Small intestine (tissue), 7 donors: ENCODE results near the gene RALY. TPM values are rescaled to one million over a fixed set of nuclear protein-coding genes. Genes with fewer than 3 reads are reported as not detected.

Source experiments
- DNase-seq, 2 donors: peaks; one replicate each; pipeline versions ENCODE4 v3.0.0 to v3.0.0-alpha.2; 2013
- FAIRE-seq: peaks from 2 replicates; lab custom pipeline; 2012; peaks lifted over from hg19 to GRCh38; lab: Jason Lieb, UNC
- H3K27ac ChIP-seq, 3 donors: one replicate each; pipeline ENCODE4 v1.5.1; 2013; ENCODE audit warnings: low read length in 2 of 3, mild to moderate bottlenecking in 2 of 3, control low read depth in 1 of 3, inconsistent platforms in 1 of 3, low read depth in 1 of 3, moderate library complexity in 1 of 3
- H3K27me3 ChIP-seq, 3 donors: one replicate each; pipeline ENCODE4 v1.6.1; 2013; ENCODE audit warnings: low read length in 3 of 3, inconsistent platforms in 1 of 3; ENCODE audit not compliant: control insufficient read depth in 3 of 3, insufficient read depth in 3 of 3
- H3K36me3 ChIP-seq, 3 donors: one replicate each; pipeline ENCODE4 v1.6.1; 2013; ENCODE audit warnings: low read length in 3 of 3, inconsistent platforms in 1 of 3, low read depth in 1 of 3, mild to moderate bottlenecking in 1 of 3, moderate library complexity in 1 of 3; ENCODE audit not compliant: control insufficient read depth in 3 of 3, insufficient read depth in 2 of 3
- H3K4me1 ChIP-seq, 3 donors: one replicate each; pipeline ENCODE4 v1.6.1; 2013; ENCODE audit warnings: low read length in 2 of 3, inconsistent platforms in 1 of 3, low read depth in 1 of 3, mild to moderate bottlenecking in 1 of 3, moderate library complexity in 1 of 3; ENCODE audit not compliant: control insufficient read depth in 3 of 3, insufficient read depth in 2 of 3
- H3K4me3 ChIP-seq, 3 donors: one replicate each; pipeline ENCODE4 v1.5.1; 2013; ENCODE audit warnings: low read length in 3 of 3, control low read depth in 1 of 3, inconsistent platforms in 1 of 3, low read depth in 1 of 3, mild to moderate bottlenecking in 1 of 3, moderate library complexity in 1 of 3
- H3K9me3 ChIP-seq, 2 donors: one replicate each; pipeline ENCODE4 v1.6.1; 2013; ENCODE audit warnings: low read depth in 1 of 2, low read length in 1 of 2; ENCODE audit not compliant: control insufficient read depth in 2 of 2, insufficient read depth in 1 of 2
- WGBS, 3 donors: extraction: QIAGEN DNeasy Blood & Tissue Kit; methylation state at CpG; one replicate each; pipeline ENCODE4 v1.1.7; 2013; 5-methylcytosine and 5-hydroxymethylcytosine counted together
- polyA plus RNA-seq, 4 donors: library from polyadenylated mRNA; stranded (reverse) in 3 of 4; unstranded in 1 of 4; fragments of 200-250 nt in 3 of 4; fragments of 120-200 nt in 1 of 4; gene quantifications; one replicate each; pipeline versions ENCODE4 v1.2.1 to v1.2.3, GENCODE V29; 2013
- donor health status: healthy with polysubstance abuse.
- donor health status: control.
- donor health status: control.
- donor health status: Bipolar disorder and iron deficiency.
- donor health status: healthy.

Gene RALY
- polyA plus RNA-seq, 4 donors, result 108 to 166 (median 145) TPM

- H3K4me1 ChIP-seq, result peaks cover 5 to 33% (median 32%) of the 10 kb centered on the region in 3 donors
- peaks cover 0 to 13% (median 2%) of the 10 kb centered on the region in 3 donors for H3K36me3 ChIP-seq
- WGBS, 3 donors, result 89 to 97% (median 93%) methylated on average over 1 of the region's 1 CpG
- no peaks in the 10 kb centered on the region for H3K9me3 ChIP-seq
- no peaks in the 10 kb centered on the region for H3K27me3 ChIP-seq
- DNase-seq (no peak), FAIRE-seq (no peak)
- no peak overlapping the region for H3K4me3 ChIP-seq
- no peak overlapping the region for H3K27ac ChIP-seq
Observed at GRCh38 chr20:34049389-34049788, 55.7 kb downstream of the RALY start.

DNA sequence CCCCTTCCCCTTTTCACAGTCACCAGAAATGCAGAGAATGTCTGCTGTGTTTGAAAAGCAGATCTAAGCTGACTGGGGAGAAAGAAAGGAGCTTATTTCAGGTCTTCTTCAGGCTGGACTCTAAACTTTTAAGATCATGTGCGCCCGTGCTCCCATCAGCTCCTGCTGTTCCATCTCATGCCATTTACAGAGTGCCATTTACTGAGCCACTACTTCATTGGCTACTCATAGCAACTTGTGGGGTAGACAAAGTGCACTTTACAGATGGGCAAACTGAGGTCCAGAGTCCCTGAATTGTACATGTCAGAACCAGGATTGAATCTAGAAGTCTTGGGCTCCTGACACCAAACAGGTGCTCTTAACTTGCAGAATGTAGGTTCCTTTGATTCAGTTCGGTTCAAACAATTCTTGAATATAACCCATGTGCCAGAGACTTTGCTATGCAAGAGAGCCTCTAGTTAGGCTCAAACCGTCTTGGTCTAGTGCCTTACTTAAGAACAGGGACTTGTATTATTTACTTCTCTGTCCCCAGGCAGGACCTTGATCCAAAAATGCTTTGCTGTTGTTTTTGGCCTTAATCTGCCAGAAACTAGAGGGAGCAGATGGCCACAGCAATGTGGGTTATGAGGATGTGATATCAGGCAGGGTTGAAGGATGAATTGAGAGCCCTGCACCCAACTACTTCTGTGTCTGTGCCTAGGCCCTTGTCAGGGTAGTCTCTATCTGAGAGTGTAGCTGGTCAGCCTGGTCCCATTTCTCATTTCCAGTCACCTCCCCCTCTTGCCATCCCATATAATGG lies 56.4 kb downstream of the RALY start:
- no peak overlapping the region for H3K27ac ChIP-seq
- H3K36me3 ChIP-seq, result peaks cover 0 to 8% (median 2%) of the 10 kb centered on the region in 3 donors
- H3K27me3 ChIP-seq, result no peaks in the 10 kb centered on the region
- WGBS, 3 donors, result 81 to 94% (median 83%) methylated on average over 4 of the region's 4 CpGs
- no peaks in the 10 kb centered on the region for H3K9me3 ChIP-seq
- no peak overlapping the region for H3K4me3 ChIP-seq
- DNase-seq (no peak), FAIRE-seq (no peak)
- H3K4me1 ChIP-seq, result peaks cover 5 to 30% (median 30%) of the 10 kb centered on the region in 3 donors

DNA sequence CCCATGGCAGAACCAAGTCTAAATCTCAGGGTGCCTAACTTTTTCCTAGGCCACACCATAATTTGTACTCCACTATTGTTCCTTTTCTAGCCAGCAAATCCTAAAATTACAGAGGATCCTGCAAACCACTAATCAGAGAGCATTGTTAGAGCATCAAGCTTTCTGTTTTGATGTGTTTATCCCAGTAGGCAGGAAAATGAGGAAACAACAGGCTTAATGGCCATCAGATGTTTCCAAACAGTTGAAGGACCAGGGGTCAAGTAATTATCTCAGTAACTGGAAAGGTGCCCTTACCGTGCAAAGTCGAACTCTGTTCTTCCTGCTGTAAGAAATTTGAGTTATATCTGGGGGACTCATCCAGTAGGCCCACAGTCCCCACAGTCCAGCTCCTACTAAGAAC lies 58.7 kb downstream of the RALY start:
- Histone ChIP-seq H3K9me3 (no peaks in the 10 kb centered on the region), H3K36me3 (peaks cover 0 to 2% (median 2%) of the 10 kb centered on the region in 3 donors), H3K4me1 (peaks cover 0 to 17% (median 8%) of the 10 kb centered on the region in 3 donors), H3K27ac (no peak overlapping the region), H3K4me3 (no peak overlapping the region), H3K27me3 (no peaks in the 10 kb centered on the region)
- WGBS, 3 donors, result 12 to 35% (median 32%) methylated on average over 2 of the region's 2 CpGs
- no peak for FAIRE-seq
- peak; percentile 45 to 64 for DNase-seq

DNA sequence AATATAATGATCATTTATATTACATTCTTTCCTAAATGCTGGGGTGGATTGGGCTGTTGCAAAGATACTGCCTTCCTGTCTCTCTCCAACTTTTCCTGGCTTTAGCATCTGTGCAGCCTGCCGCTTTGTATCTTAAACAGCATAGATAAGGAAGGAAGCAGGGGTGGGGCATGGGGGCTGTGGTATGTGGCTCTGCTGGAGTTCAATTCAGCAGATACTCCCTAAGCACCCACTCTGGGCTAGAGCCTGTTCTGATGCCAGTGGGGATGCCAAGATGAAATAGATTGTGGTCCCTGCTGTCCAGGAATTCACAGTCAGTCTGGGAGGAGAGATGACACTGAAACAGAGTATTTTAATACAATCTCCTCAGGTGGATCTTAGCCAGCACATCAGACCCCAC lies 61.6 kb downstream of the RALY start:
- Histone ChIP-seq H3K9me3 (no peaks in the 10 kb centered on the region), H3K36me3 (peaks cover 0 to 4% (median 0%) of the 10 kb centered on the region in 3 donors), H3K4me1 (peaks cover 0 to 19% (median 7%) of the 10 kb centered on the region in 3 donors), H3K4me3 (no peak overlapping the region), H3K27ac (no peak overlapping the region), H3K27me3 (no peaks in the 10 kb centered on the region)
- FAIRE-seq (no peak), DNase-seq (no peak)
- WGBS, 3 donors, result 29 to 63% (median 30%) methylated on average over 1 of the region's 1 CpG

GRCh38 chr20:34058831-34059230 lies 65.1 kb downstream of the RALY start:
- H3K27ac ChIP-seq, result no peak overlapping the region
- DNase-seq (no peak), FAIRE-seq (no peak)
- 36 to 53% (median 38%) methylated on average over 1 of the region's 1 CpG for WGBS, 3 donors
- no peaks in the 10 kb centered on the region for H3K27me3 ChIP-seq
- peaks cover 0 to 4% (median 0%) of the 10 kb centered on the region in 3 donors for H3K4me1 ChIP-seq
- no peak overlapping the region for H3K4me3 ChIP-seq
- H3K9me3 ChIP-seq, result no peaks in the 10 kb centered on the region
- peaks cover 0 to 9% (median 2%) of the 10 kb centered on the region in 3 donors for H3K36me3 ChIP-seq

DNA sequence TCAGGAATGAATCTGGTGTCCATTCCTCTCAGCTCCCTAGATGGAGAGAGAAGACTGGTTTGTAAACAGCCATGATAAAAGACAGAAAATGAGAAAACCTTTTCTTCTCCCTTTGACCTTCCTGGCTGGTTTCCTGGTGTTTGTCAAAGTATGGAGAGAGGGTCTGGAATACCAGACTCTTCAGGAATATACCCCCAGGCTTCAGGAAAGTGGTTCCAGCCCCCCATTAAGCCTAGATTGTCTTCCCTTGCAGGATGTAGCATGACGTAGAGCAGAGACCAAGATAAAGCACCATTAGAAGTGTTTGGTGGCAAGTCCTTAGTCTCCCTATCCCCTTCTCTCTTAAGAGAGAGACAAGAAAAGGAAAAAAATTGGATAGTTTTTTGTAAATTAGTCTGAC lies 67.3 kb downstream of the RALY start:
- Histone ChIP-seq H3K9me3 (no peaks in the 10 kb centered on the region), H3K27me3 (no peaks in the 10 kb centered on the region), H3K36me3 (peaks cover 3 to 15% (median 4%) of the 10 kb centered on the region in 3 donors), H3K4me1 (peaks cover 0 to 10% (median 0%) of the 10 kb centered on the region in 3 donors), H3K4me3 (no peak overlapping the region), H3K27ac (no peak overlapping the region)
- DNase-seq, result no peak
- FAIRE-seq, result no peak
- 74 to 90% (median 85%) methylated on average over 1 of the region's 1 CpG for WGBS, 3 donors

GRCh38 chr20:34061695-34062094 lies 68.0 kb downstream of the RALY start:
- H3K27me3 ChIP-seq, result no peaks in the 10 kb centered on the region
- H3K27ac ChIP-seq, result no peak overlapping the region
- DNase-seq (no peak), FAIRE-seq (no peak)
- H3K9me3 ChIP-seq, result no peaks in the 10 kb centered on the region
- H3K36me3 ChIP-seq, result peaks cover 3 to 15% (median 4%) of the 10 kb centered on the region in 3 donors
- H3K4me1 ChIP-seq, result peaks cover 0 to 10% (median 0%) of the 10 kb centered on the region in 3 donors
- no peak overlapping the region for H3K4me3 ChIP-seq

DNA sequence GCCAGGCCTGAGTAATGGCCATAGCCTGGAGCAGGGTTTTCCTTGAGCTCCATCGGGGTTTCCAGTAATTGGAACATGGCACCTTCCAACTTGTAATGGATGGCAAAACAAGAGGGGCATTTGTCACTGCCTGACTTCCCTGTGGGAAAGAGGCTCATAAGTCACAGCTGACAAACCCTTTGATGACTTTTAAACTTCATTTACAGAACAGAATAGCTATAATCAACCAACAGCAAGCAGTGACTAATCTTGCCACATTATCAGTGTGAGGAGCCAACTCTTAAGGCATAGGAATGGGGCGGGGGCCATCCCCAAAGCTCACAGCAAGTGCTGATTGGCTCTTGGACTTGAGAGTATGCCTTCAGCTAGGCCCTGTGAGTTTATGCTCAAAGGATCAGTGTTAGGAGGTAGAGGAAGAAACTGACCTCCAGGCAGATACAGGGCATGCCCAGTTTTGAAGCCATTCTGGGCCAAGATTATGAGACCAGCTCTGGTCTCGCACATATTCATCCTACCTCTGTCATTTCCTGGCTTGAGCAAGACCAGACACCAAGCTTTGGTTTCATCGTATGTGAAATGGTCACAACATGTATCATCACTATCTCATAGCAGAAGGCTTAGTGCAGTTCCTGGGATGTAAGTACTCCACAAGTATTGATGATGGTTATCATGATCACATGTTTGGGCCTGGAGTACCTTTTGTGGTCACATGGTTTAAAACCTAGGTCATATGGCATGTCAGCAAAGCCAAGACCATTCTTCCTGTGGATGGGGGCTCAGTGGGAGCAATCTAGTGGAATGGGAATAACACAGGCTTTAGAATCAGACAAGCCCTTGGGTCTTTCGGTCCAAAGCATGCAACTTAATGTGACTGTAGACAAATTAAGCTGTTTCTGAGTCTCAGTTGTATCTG lies 69.1 kb downstream of the RALY start:
- FAIRE-seq (no peak), DNase-seq (no peak)
- no peaks in the 10 kb centered on the region for H3K9me3 ChIP-seq
- WGBS, 3 donors, result 86 to 91% (median 90%) methylated on average over 5 of the region's 5 CpGs
- peaks cover 0 to 9% (median 0%) of the 10 kb centered on the region in 3 donors for H3K4me1 ChIP-seq
- H3K36me3 ChIP-seq, result peaks cover 3 to 17% (median 4%) of the 10 kb centered on the region in 3 donors
- H3K27me3 ChIP-seq, result no peaks in the 10 kb centered on the region
- H3K27ac ChIP-seq, result no peak overlapping the region
- no peak overlapping the region for H3K4me3 ChIP-seq
